Adrenal gland (tissue), 12 donors: Measurements from ENCODE around the gene STX8. TPM values are rescaled to one million over a fixed set of nuclear protein-coding genes. Genes with fewer than 3 reads are reported as not detected.

Source experiments
- DNase-seq, 7 donors: peaks; one replicate each; pipeline ENCODE4 v3.0.0-alpha.2; 2019 to 2020
- H3K27ac ChIP-seq, 5 donors: fragments of 200-600 bp; sonication (generic) in 4 of 5; 1 replicate in 3 of 5; 2 replicates in 2 of 5; pipeline versions ENCODE4 v1.5.1 to v1.8.0; 2016 to 2020; ENCODE audit warnings: mild to moderate bottlenecking in 1 of 5
- H3K27me3 ChIP-seq: fragments of 200-600 bp; 2 replicates; pipeline ENCODE4 v1.8.0; 2021
- H3K36me3 ChIP-seq, 2 donors: fragments of 200-600 bp; replicated peaks in 1 of 2; 1 replicate in 1 of 2; 2 replicates in 1 of 2; pipeline versions ENCODE4 v1.5.1 to v1.8.0; 2018 to 2022
- H3K4me1 ChIP-seq, 2 donors: fragments of 200-600 bp; replicated peaks in 1 of 2; 1 replicate in 1 of 2; 2 replicates in 1 of 2; pipeline versions ENCODE4 v1.5.1 to v1.8.0; 2018 to 2021
- H3K4me3 ChIP-seq, 4 donors: fragments of 200-600 bp; sonication (generic) in 3 of 4; one replicate each; pipeline ENCODE4 v1.5.1; 2016 to 2018
- H3K9me3 ChIP-seq, 3 donors: fragments of 200-600 bp; sonication (generic) in 1 of 3; replicated peaks in 1 of 3; 1 replicate in 2 of 3; 2 replicates in 1 of 3; pipeline versions ENCODE4 v1.5.1 to v1.8.0; 2016 to 2021
- CTCF ChIP-seq, 6 experiments: fragments of 450-650 bp in 4 of 6; fragments of 200-600 bp in 2 of 6; sonication (generic) in 1 of 6; IDR thresholded peaks; 1 replicate in 5 of 6; 2 replicates in 1 of 6; pipeline versions ENCODE4 v1.5.1 to v1.8.0; 2016 to 2021; ENCODE audit warnings: antibody characterized with exemption in 6 of 6, mild to moderate bottlenecking in 2 of 6, moderate library complexity in 1 of 6
- POLR2A ChIP-seq, 2 donors: fragments of 450-650 bp; IDR thresholded peaks; one replicate each; pipeline ENCODE4 v1.6.1; 2017; ENCODE audit warnings: antibody characterized with exemption in 2 of 2, mild to moderate bottlenecking in 2 of 2, moderate library complexity in 1 of 2
- WGBS, 4 donors: extraction: QIAGEN DNeasy Blood & Tissue Kit in 2 of 4; methylation state at CpG; one replicate each; pipeline versions ENCODE4 v1.1.5 to v1.1.7; 2013 to 2017; 5-methylcytosine and 5-hydroxymethylcytosine counted together
- intact Hi-C, 2 donors: fragments of 100-400 bp; cut with DNase I; formaldehyde crosslinking; loops; one replicate each; pipeline versions ENCODE4 v1.14.1 to v1.15.0; 2022 to 2023
- polyA plus RNA-seq, 3 donors: library from polyadenylated mRNA; stranded (reverse); fragments of 200-250 nt in 2 of 3; fragments of 350-450 nt in 1 of 3; fragmentation: Illumina TruSeq in 1 of 3; extraction: RNeasy Lipid Tissue Mini Kit (QIAGEN cat#74804) in 1 of 3; gene quantifications; one replicate each; pipeline ENCODE4 v1.2.3, GENCODE V29; 2013 to 2014
- total RNA-seq, 9 donors: library from RNA; depleted of rRNA in 4 of 9; stranded (reverse); fragments of >200 nt in 4 of 9; fragments of 120-200 nt in 1 of 9; fragmentation: NEBNext Ultra II Directional in 1 of 9; extraction: Animal tissue kit (Norgen Biotek cat#: 25700) in 1 of 9; gene quantifications; one replicate each; pipeline versions ENCODE4 v1.1.0 to v1.2.4, GENCODE V29; 2013 to 2023
- donor health status: healthy with polysubstance abuse.
- donor health status: Bipolar disorder and iron deficiency.
- donor health status: DM: yes; HTN: yes; CAD: no.
- donor health status: DM: no; HTN: no; CAD: no.
- donor health status: DM: no; HTN: no; CAD: no.
- donor health status: DM: yes; HTN: yes; CAD: no.

The STX8 gene
- total and polyA plus RNA-seq, 12 donors: 21.9 to 94.1 (median 72.3) TPM

GRCh38 chr17:9566067-9566466, 9.6 kb downstream of the STX8 start:
- Histone ChIP-seq H3K27me3 (no peaks in the 10 kb centered on the region), H3K36me3 (peaks cover 0 to 11% of the 10 kb centered on the region in 2 donors), H3K27ac (no peak overlapping the region), H3K4me3 (no peak overlapping the region), H3K9me3 (no peaks in the 10 kb centered on the region), H3K4me1 (no peaks in the 10 kb centered on the region)
- no peak for DNase-seq
- WGBS, 4 donors: 60 to 70% (median 62%) methylated on average over 7 of the region's 7 CpGs
- TF ChIP-seq CTCF (IDR thresholded peaks at IDR 0.05): no peak
- no peak for TF ChIP-seq POLR2A (IDR thresholded peaks at IDR 0.05)
- intact Hi-C loops: no loop called here

GRCh38 chr17:9564104-9564503, 11.5 kb downstream of the STX8 start:
- no peaks in the 10 kb centered on the region for H3K4me1 ChIP-seq
- intact Hi-C loops: no loop called here
- no peak for DNase-seq

GRCh38 chr17:9557857-9558256, 17.8 kb downstream of the STX8 start:
- WGBS, 4 donors: 89 to 95% (median 93%) methylated on average over 9 of the region's 9 CpGs
- H3K27me3 ChIP-seq: no peaks in the 10 kb centered on the region
- no peak overlapping the region for H3K4me3 ChIP-seq
- DNase-seq: no peak
- H3K27ac ChIP-seq: no peak overlapping the region
- no peaks in the 10 kb centered on the region for H3K4me1 ChIP-seq
- no peaks in the 10 kb centered on the region for H3K9me3 ChIP-seq
- intact Hi-C loops: no loop called here
- peaks cover 0 to 4% of the 10 kb centered on the region in 2 donors for H3K36me3 ChIP-seq
- no peak for TF ChIP-seq CTCF (IDR thresholded peaks at IDR 0.05)

More at GRCh38 chr17:9564104-9564503, 11.5 kb downstream of the STX8 start:
- no peak overlapping the region for H3K27ac ChIP-seq
- H3K27me3 ChIP-seq: no peaks in the 10 kb centered on the region
- peaks cover 0 to 9% of the 10 kb centered on the region in 2 donors for H3K36me3 ChIP-seq
- H3K4me3 ChIP-seq: no peak overlapping the region
- TF ChIP-seq CTCF (IDR thresholded peaks at IDR 0.05) (no peak), POLR2A (IDR thresholded peaks at IDR 0.05) (no peak)
- no peaks in the 10 kb centered on the region for H3K9me3 ChIP-seq

GRCh38 chr17:9557161-9557755, 18.4 kb downstream of the STX8 start:
- Histone ChIP-seq H3K9me3 (no peaks in the 10 kb centered on the region), H3K27ac (no peak overlapping the region)
- 87 to 90% (median 90%) methylated on average over 8 to 10 of the region's 10 CpGs for WGBS, 4 donors

More at GRCh38 chr17:9557161-9557755, 18.4 kb downstream of the STX8 start:
- H3K4me1 ChIP-seq: no peaks in the 10 kb centered on the region
- TF ChIP-seq POLR2A (IDR thresholded peaks at IDR 0.05) (no peak), CTCF (IDR thresholded peaks at IDR 0.05) (no peak)
- H3K36me3 ChIP-seq: peaks cover 0 to 4% of the 10 kb centered on the region in 2 donors
- DNase-seq: no peak
- no peak overlapping the region for H3K4me3 ChIP-seq
- H3K27me3 ChIP-seq: no peaks in the 10 kb centered on the region
- intact Hi-C loops: no loop called here
